Measurements from ENCODE around the gene TOX3. TPM values are rescaled to one million over a fixed set of nuclear protein-coding genes. Genes with fewer than 3 reads are reported as not detected.

Gene TOX3
- total RNA-seq, 1 experiment from 2014 or later: 29.4 TPM

DNA sequence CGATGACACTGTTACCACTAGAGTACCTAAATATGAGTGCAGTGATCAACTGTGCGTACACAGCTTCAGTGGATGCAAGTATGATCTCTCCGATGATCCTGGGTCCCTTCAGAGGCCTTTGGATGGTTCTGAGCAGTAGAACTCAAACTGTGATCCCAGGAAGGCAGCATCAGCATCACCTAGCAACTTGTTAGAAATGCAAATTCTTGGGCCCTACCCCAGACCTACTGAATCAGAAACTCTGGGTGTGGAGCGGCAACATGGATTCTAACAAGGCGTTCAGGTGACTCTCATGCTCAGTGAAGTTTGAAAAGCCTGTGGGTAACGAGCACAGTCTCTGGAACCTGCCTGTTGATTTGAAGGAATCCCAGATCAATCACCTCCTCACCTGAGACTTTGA lies 25.4 kb downstream of the TOX3 start:
- no peak for TF ChIP-seq CTCF (IDR thresholded peaks at IDR 0.05; ENCODE audit: unreplicated experiment)
- CTCF ChIA-PET: no interaction called here
- no peak for DNase-seq
- H3K27me3 Mint-ChIP-seq (ENCODE audit: unreplicated experiment): no peaks in the 10 kb centered on the region
- no peak overlapping the region for H3K27ac Mint-ChIP-seq (ENCODE audit: unreplicated experiment)
- no TSS peak for BruUV-seq (replicated peaks)
- H3K9me3 Mint-ChIP-seq (ENCODE audit: low read depth, unreplicated experiment): peaks cover 4% of the 10 kb centered on the region
- H3K36me3 Mint-ChIP-seq (ENCODE audit: insufficient read depth, unreplicated experiment): no peaks in the 10 kb centered on the region
- intact Hi-C loops (cut with micrococcal nuclease; ENCODE audit: unreplicated experiment): no loop called here
- H3K4me3 Mint-ChIP-seq (ENCODE audit: low read depth, unreplicated experiment): no peak overlapping the region
- no peaks in the 10 kb centered on the region for H3K4me1 Mint-ChIP-seq (ENCODE audit: low read depth, unreplicated experiment)

- BruUV-seq (replicated peaks): no TSS peak
- H3K36me3 Mint-ChIP-seq (ENCODE audit: insufficient read depth, unreplicated experiment): no peaks in the 10 kb centered on the region
- H3K4me3 Mint-ChIP-seq (ENCODE audit: low read depth, unreplicated experiment): no peak overlapping the region
- CTCF ChIA-PET: no interaction called here
- H3K27me3 Mint-ChIP-seq (ENCODE audit: unreplicated experiment): no peaks in the 10 kb centered on the region
- no peak overlapping the region for H3K27ac Mint-ChIP-seq (ENCODE audit: unreplicated experiment)
- TF ChIP-seq CTCF (IDR thresholded peaks at IDR 0.05; ENCODE audit: unreplicated experiment): no peak
- intact Hi-C loops (cut with micrococcal nuclease; ENCODE audit: unreplicated experiment): no loop called here
- no peak for DNase-seq
- H3K4me1 Mint-ChIP-seq (ENCODE audit: low read depth, unreplicated experiment): no peaks in the 10 kb centered on the region
- peaks cover 4% of the 10 kb centered on the region for H3K9me3 Mint-ChIP-seq (ENCODE audit: low read depth, unreplicated experiment)
Observed at GRCh38 chr16:52518884-52519283, 28.1 kb downstream of the TOX3 start.

DNA sequence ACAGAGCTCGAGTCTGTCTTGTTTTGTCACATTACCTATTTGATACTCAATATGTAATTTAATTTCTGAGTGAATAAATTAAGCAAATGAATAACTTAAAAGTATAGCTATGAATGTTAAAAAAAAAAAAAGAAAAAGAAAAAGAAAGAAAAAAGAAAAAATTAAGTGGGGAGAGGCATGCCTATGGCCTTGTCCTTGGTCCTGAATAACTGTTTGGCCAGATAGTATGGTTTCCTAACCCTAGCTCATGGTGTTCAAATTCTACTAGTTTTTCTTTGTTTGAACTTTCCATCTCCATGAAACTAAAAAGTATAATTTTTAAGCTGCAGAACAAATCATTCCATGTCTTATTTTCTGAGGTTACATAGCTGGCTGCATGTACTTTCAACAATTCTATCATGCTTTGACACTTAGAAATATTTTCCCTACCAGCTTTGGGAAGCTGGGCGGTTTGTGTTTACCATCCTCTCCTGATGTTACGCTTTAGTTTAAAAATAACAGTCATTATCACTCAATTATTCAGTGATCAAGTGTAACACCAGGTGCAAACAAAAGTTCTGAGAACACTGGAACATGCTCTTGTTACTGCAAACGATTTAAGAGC lies 31.8 kb downstream of the TOX3 start:
- CTCF ChIA-PET: interaction anchor here (0.6 to 1.4 kb wide), 6 partner anchors 16 to 1624 kb away, joined by 3 to 10 read pairs (median 4); no protein-coding TSS in a partner anchor
- H3K4me1 Mint-ChIP-seq (ENCODE audit: low read depth, unreplicated experiment): peaks cover 8% of the 10 kb centered on the region
- no peaks in the 10 kb centered on the region for H3K9me3 Mint-ChIP-seq (ENCODE audit: low read depth, unreplicated experiment)
- H3K27me3 Mint-ChIP-seq (ENCODE audit: unreplicated experiment): no peaks in the 10 kb centered on the region
- intact Hi-C loops (cut with micrococcal nuclease; ENCODE audit: unreplicated experiment): no loop called here
- H3K27ac Mint-ChIP-seq (ENCODE audit: unreplicated experiment): no peak overlapping the region
- H3K4me3 Mint-ChIP-seq (ENCODE audit: low read depth, unreplicated experiment): no peak overlapping the region
- TF ChIP-seq CTCF (IDR thresholded peaks at IDR 0.05; ENCODE audit: unreplicated experiment): no peak
- no peaks in the 10 kb centered on the region for H3K36me3 Mint-ChIP-seq (ENCODE audit: insufficient read depth, unreplicated experiment)
- no TSS peak for BruUV-seq (replicated peaks)
- no peak for DNase-seq

- BruUV-seq (replicated peaks): no TSS peak
- no peak overlapping the region for H3K27ac Mint-ChIP-seq (ENCODE audit: unreplicated experiment)
- no peak overlapping the region for H3K4me3 Mint-ChIP-seq (ENCODE audit: low read depth, unreplicated experiment)
- H3K36me3 Mint-ChIP-seq (ENCODE audit: insufficient read depth, unreplicated experiment): no peaks in the 10 kb centered on the region
- intact Hi-C loops (cut with micrococcal nuclease; ENCODE audit: unreplicated experiment): no loop called here
- no peaks in the 10 kb centered on the region for H3K9me3 Mint-ChIP-seq (ENCODE audit: low read depth, unreplicated experiment)
- CTCF ChIA-PET: no interaction called here
- peaks cover 8% of the 10 kb centered on the region for H3K4me1 Mint-ChIP-seq (ENCODE audit: low read depth, unreplicated experiment)
- H3K27me3 Mint-ChIP-seq (ENCODE audit: unreplicated experiment): no peaks in the 10 kb centered on the region
- TF ChIP-seq CTCF (IDR thresholded peaks at IDR 0.05; ENCODE audit: unreplicated experiment): no peak
- no peak for DNase-seq
Observed at GRCh38 chr16:52512297-52512987, 34.5 kb downstream of the TOX3 start.
